ENCODE measurements around the gene MYO1E. TPM values are rescaled to one million over a fixed set of nuclear protein-coding genes. Genes with fewer than 3 reads are reported as not detected.

The MYO1E gene
- total and polyA plus RNA-seq, 2 of the 8 experiments (the other 6 are each of a cell fraction or from before 2014, with no cell fraction given) = 19.6 to 142 TPM

GRCh38 chr15:59281699-59282098 is 91.0 kb downstream of the MYO1E start (continued):
- TF ChIP-seq CHD7 (IDR thresholded peaks at IDR 0.05; ENCODE audit: insufficient replicate concordance, low read length) (no peak), SRF (IDR thresholded peaks at IDR 0.05; ENCODE audit: low read depth, low read length) (no peak)
